Neural cell (in vitro differentiated cells): Measurements from ENCODE around the gene PRRC2B.

ENCODE experiments used
- CTCF ChIP-seq: fragments of 450-650 bp; IDR thresholded peaks from 2 replicates; pipeline ENCODE4 v1.5.1; 2014; ENCODE audit warnings: antibody characterized with exemption, mild to moderate bottlenecking, moderate library complexity; ENCODE audit not compliant: poor library complexity, severe bottlenecking
- EP300 ChIP-seq: fragments of 450-650 bp; conservative IDR thresholded peaks from 2 replicates; pipeline ENCODE4 v1.6.1; 2014; ENCODE audit warnings: antibody characterized with exemption, mild to moderate bottlenecking, moderate library complexity; ENCODE audit not compliant: poor library complexity, severe bottlenecking
- RAD21 ChIP-seq: fragments of 450-650 bp; conservative IDR thresholded peaks from 2 replicates; pipeline ENCODE4 v1.6.1; 2014; ENCODE audit warnings: antibody characterized with exemption, mild to moderate bottlenecking, moderate library complexity
- REST ChIP-seq: IDR thresholded peaks from 2 replicates; pipeline ENCODE4 v1.6.1; 2012; ENCODE audit warnings: borderline replicate concordance
- TAF1 ChIP-seq: IDR thresholded peaks from 2 replicates; pipeline ENCODE4 v1.6.1; 2012; ENCODE audit warnings: low read depth

- TF ChIP-seq CTCF (no peak), REST (no peak), EP300 (no peak), RAD21 (no peak), TAF1 (no peak)
These were observed 16.2 kb downstream of the PRRC2B start for GRCh38 chr9:131410044-131410491.
